ENCODE measurements around the gene INTU. TPM values are rescaled to one million over a fixed set of nuclear protein-coding genes. Genes with fewer than 3 reads are reported as not detected.

Gene INTU
- total and polyA plus RNA-seq, 9 of the 15 experiments (the other 6 are each of a cell fraction or from before 2014, with no cell fraction given), result 1.5 to 8.9 (median 3.9) TPM

DNA sequence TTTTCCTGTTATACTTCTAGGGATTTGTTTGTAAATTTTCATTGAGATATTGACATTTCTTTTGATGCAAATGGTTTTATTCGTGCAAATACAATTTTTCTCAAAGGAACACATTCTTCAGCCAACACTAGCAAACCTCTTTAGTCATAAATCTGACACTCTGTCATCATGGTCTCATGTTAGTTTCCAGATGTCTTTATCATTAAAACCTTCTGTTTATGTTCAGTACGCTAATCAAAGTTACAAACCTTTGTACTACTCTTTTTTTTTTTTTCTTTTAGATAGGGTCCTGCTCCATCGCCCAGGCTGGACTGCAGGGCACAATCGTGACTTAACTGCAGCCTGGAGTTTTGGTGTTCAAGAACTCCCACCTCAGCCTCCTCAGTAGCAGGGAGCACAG lies 104.5 kb downstream of the INTU start (continued):
- TF ChIP-seq, protein P1, sequence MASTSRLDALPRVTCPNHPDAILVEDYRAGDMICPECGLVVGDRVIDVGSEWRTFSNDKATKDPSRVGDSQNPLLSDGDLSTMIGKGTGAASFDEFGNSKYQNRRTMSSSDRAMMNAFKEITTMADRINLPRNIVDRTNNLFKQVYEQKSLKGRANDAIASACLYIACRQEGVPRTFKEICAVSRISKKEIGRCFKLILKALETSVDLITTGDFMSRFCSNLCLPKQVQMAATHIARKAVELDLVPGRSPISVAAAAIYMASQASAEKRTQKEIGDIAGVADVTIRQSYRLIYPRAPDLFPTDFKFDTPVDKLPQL (IDR thresholded peaks at IDR 0.05; ENCODE audit: extremely low read depth, insufficient read length), result no peak
- TF ChIP-seq ZKSCAN3 (CRISPR knock-in tag; IDR thresholded peaks at IDR 0.05), result no peak
- no peak for TF ChIP-seq JUND (IDR thresholded peaks at IDR 0.05; ENCODE audit: borderline replicate concordance, low read depth, low read length)
- no peak for TF ChIP-seq JUND (tag; IDR thresholded peaks at IDR 0.05; ENCODE audit: borderline replicate concordance, low read depth, low read length)
- peak; percentile 82 for TF ChIP-seq TCF3 (CRISPR knock-in tag; IDR thresholded peaks at IDR 0.05)
- TF ChIP-seq, protein P2, sequence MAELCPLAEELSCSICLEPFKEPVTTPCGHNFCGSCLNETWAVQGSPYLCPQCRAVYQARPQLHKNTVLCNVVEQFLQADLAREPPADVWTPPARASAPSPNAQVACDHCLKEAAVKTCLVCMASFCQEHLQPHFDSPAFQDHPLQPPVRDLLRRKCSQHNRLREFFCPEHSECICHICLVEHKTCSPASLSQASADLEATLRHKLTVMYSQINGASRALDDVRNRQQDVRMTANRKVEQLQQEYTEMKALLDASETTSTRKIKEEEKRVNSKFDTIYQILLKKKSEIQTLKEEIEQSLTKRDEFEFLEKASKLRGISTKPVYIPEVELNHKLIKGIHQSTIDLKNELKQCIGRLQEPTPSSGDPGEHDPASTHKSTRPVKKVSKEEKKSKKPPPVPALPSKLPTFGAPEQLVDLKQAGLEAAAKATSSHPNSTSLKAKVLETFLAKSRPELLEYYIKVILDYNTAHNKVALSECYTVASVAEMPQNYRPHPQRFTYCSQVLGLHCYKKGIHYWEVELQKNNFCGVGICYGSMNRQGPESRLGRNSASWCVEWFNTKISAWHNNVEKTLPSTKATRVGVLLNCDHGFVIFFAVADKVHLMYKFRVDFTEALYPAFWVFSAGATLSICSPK (IDR thresholded peaks at IDR 0.05; ENCODE audit: borderline replicate concordance), result no peak
- TF ChIP-seq HDAC1 (IDR thresholded peaks at IDR 0.05), result peak in 1 of 2 experiments; percentile 81; a peak in 2 of 4 replicates
- TF ChIP-seq SMAD4 (CRISPR knock-in tag; conservative IDR thresholded peaks at IDR 0.05), result peak; percentile 61
- no peak for TF ChIP-seq ESRRA (IDR thresholded peaks at IDR 0.05; ENCODE audit: borderline replicate concordance, low read depth)
- TF ChIP-seq, protein P3, sequence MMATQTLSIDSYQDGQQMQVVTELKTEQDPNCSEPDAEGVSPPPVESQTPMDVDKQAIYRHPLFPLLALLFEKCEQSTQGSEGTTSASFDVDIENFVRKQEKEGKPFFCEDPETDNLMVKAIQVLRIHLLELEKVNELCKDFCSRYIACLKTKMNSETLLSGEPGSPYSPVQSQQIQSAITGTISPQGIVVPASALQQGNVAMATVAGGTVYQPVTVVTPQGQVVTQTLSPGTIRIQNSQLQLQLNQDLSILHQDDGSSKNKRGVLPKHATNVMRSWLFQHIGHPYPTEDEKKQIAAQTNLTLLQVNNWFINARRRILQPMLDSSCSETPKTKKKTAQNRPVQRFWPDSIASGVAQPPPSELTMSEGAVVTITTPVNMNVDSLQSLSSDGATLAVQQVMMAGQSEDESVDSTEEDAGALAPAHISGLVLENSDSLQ (IDR thresholded peaks at IDR 0.05), result peak; percentile 87
- peak; percentile 79; the same call in 1 of the 2 replicates for TF ChIP-seq HDAC2 (IDR thresholded peaks at IDR 0.05)
- peak; percentile 36; the same call in 1 of the 2 replicates for TF ChIP-seq NFIC (IDR thresholded peaks at IDR 0.05)
- no peak for TF ChIP-seq TAF9B (IDR thresholded peaks at IDR 0.05; ENCODE audit: partially characterized antibody)
- no peak for TF ChIP-seq NONO (IDR thresholded peaks at IDR 0.05; ENCODE audit: low read depth in 2 of 2, low read length in 1 of 2)
- TF ChIP-seq NBN (IDR thresholded peaks at IDR 0.05; ENCODE audit: low read depth), result no peak
- no peak for TF ChIP-seq WHSC1 (IDR thresholded peaks at IDR 0.05; ENCODE audit: low read length)
- peak; percentile 74 for TF ChIP-seq DPF2 (IDR thresholded peaks at IDR 0.05)
- peak; percentile 84 for TF ChIP-seq TAL1 (IDR thresholded peaks at IDR 0.05)
- TF ChIP-seq KHSRP (IDR thresholded peaks at IDR 0.05), result no peak
- peak; percentile 91 for TF ChIP-seq CBFA2T3 (IDR thresholded peaks at IDR 0.05)
- TF ChIP-seq FOXJ3 (CRISPR knock-in tag; IDR thresholded peaks at IDR 0.05), result no peak
